Loucy (cell line): Measurements from ENCODE around the gene LDHAL6B.

Experiments
- EZH2phosphoT487 ChIP-seq: fragments of 200-600 bp; IDR thresholded peaks from 2 replicates; pipeline ENCODE4 v1.6.1; 2018; ENCODE audit warnings: antibody characterized with exemption, mild to moderate bottlenecking, moderate library complexity, borderline replicate concordance
- TF ChIP-seq, protein P1 (sequence below): fragments of 200-600 bp; sonication (generic); conservative IDR thresholded peaks from 2 replicates; pipeline ENCODE4 v1.5.1; 2014; ENCODE audit warnings: mild to moderate bottlenecking, antibody characterized with exemption, low read length

DNA sequence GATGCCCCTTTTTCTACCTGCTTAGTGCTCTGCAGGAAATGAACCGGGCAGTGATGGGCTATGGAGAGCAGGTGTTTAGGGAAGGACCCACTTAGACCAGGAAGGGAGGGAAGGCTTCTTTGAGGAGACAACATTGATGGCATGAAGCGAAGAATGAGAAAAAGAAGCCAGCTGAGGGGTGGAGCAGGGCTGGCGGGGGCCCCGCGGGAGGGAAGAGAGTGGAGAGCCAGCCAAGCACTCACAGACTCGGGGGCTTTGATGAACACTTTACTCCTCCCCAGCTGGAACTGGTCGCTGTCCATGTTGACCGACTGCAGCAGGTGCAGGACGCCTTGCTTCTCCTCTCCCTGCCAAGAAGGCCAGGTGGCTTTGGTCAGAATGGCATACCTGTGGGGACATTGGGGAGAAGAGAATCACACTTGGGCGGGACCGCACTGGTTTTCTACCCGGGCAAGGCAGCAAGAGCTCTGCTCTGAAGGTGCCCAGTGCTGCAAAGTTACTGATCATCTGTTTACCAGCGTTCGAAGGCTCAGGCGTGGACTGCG is 28.4 kb upstream of the LDHAL6B start:
- TF ChIP-seq, protein P1, sequence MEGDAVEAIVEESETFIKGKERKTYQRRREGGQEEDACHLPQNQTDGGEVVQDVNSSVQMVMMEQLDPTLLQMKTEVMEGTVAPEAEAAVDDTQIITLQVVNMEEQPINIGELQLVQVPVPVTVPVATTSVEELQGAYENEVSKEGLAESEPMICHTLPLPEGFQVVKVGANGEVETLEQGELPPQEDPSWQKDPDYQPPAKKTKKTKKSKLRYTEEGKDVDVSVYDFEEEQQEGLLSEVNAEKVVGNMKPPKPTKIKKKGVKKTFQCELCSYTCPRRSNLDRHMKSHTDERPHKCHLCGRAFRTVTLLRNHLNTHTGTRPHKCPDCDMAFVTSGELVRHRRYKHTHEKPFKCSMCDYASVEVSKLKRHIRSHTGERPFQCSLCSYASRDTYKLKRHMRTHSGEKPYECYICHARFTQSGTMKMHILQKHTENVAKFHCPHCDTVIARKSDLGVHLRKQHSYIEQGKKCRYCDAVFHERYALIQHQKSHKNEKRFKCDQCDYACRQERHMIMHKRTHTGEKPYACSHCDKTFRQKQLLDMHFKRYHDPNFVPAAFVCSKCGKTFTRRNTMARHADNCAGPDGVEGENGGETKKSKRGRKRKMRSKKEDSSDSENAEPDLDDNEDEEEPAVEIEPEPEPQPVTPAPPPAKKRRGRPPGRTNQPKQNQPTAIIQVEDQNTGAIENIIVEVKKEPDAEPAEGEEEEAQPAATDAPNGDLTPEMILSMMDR: no peak
- TF ChIP-seq EZH2phosphoT487: no peak
